Mesendoderm (in vitro differentiated cells): Measurements from ENCODE around the gene BRD3OS.
A peak's percentile ranks its signal among the peaks of the same experiment; 100 is the strongest.

Experiments used
- DNase-seq: peaks from one replicate; pipeline ENCODE4 v3.0.0; 2013
- H2AK5ac ChIP-seq: 2 replicates; pipeline ENCODE4 v1.6.1; 2013; ENCODE audit warnings: low read length, inconsistent platforms
- H2BK120ac ChIP-seq: 2 replicates; pipeline ENCODE4 v1.6.1; 2013; ENCODE audit warnings: low read depth, mild to moderate bottlenecking, low read length, moderate library complexity, mixed read lengths
- H2BK15ac ChIP-seq: replicated peaks from 2 replicates; pipeline ENCODE4 v1.6.1; 2013; ENCODE audit warnings: low read depth, mild to moderate bottlenecking, moderate library complexity
- H2BK5ac ChIP-seq: 2 replicates; pipeline ENCODE4 v1.6.1; 2013; ENCODE audit warnings: low read length, inconsistent platforms
- H3K18ac ChIP-seq: 2 replicates; pipeline ENCODE4 v1.6.1; 2013; ENCODE audit warnings: mild to moderate bottlenecking, low read length, mixed read lengths
- H3K23ac ChIP-seq: one replicate; pipeline ENCODE4 v1.6.1; 2013; ENCODE audit warnings: low read length
- H3K27ac ChIP-seq: 2 replicates; pipeline ENCODE4 v1.5.1; 2013; ENCODE audit warnings: low read depth, mild to moderate bottlenecking, inconsistent platforms, low read length, moderate library complexity
- H3K27me3 ChIP-seq: 2 replicates; pipeline ENCODE4 v1.6.1; 2013; ENCODE audit warnings: low read length, control low read depth, mild to moderate bottlenecking, inconsistent platforms; ENCODE audit not compliant: insufficient read depth, poor library complexity
- H3K36me3 ChIP-seq: 2 replicates; pipeline ENCODE4 v1.6.1; 2013; ENCODE audit warnings: low read length, inconsistent platforms; ENCODE audit not compliant: control insufficient read depth, insufficient read depth
- H3K4ac ChIP-seq: one replicate; pipeline ENCODE4 v1.6.1; 2013; ENCODE audit warnings: low read depth, mild to moderate bottlenecking, low read length, moderate library complexity
- H3K4me1 ChIP-seq: 2 replicates; pipeline ENCODE4 v1.6.1; 2013; ENCODE audit warnings: low read depth, low read length, inconsistent platforms; ENCODE audit not compliant: control insufficient read depth
- H3K4me2 ChIP-seq: 2 replicates; pipeline ENCODE4 v1.6.1; 2013; ENCODE audit warnings: low read length
- H3K4me3 ChIP-seq: 2 replicates; pipeline ENCODE4 v1.5.1; 2013; ENCODE audit warnings: mild to moderate bottlenecking, low read length
- H3K56ac ChIP-seq: one replicate; pipeline ENCODE4 v1.6.1; 2013; ENCODE audit warnings: low read length
- H3K79me1 ChIP-seq: 2 replicates; pipeline ENCODE4 v1.6.1; 2013; ENCODE audit warnings: low read length, inconsistent platforms
- H3K79me2 ChIP-seq: 2 replicates; pipeline ENCODE4 v1.6.1; 2013; ENCODE audit warnings: mild to moderate bottlenecking, low read length; ENCODE audit not compliant: control insufficient read depth, insufficient read depth
- H3K9ac ChIP-seq: 2 replicates; pipeline ENCODE4 v1.6.1; 2013; ENCODE audit warnings: low read length, inconsistent platforms
- H4K5ac ChIP-seq: one replicate; pipeline ENCODE4 v1.6.1; 2013; ENCODE audit warnings: low read length
- H4K8ac ChIP-seq: one replicate; pipeline ENCODE4 v1.6.1; 2013; ENCODE audit warnings: low read depth, mild to moderate bottlenecking, control low read depth, low read length, moderate library complexity
- WGBS: extraction: QIAGEN DNeasy Blood & Tissue Kit; methylation state at CpG from one replicate; pipeline ENCODE4 v1.1.7; 2013; ENCODE audit warnings: low lambda C conversion rate, missing lambda C conversion rate; ENCODE audit not compliant: insufficient coverage; ENCODE audit errors: extremely low coverage; 5-methylcytosine and 5-hydroxymethylcytosine counted together

BRD3OS gene

GRCh38 chr9:134063571-134064450, 38.5 kb downstream of the BRD3OS start:
- Histone ChIP-seq H3K18ac (no peak overlapping the region), H3K27ac (no peak overlapping the region), H2BK120ac (no peak overlapping the region), H3K4me2 (no peak overlapping the region), H2AK5ac (no peak overlapping the region), H3K56ac (no peak overlapping the region), H2BK5ac (no peak overlapping the region), H3K79me1 (peaks cover 24% of the 10 kb centered on the region), H2BK15ac (no peak overlapping the region), H4K5ac (no peak overlapping the region), H3K27me3 (no peaks in the 10 kb centered on the region), H3K23ac (no peak overlapping the region), H3K4me1 (peaks cover 5% of the 10 kb centered on the region), H4K8ac (no peak overlapping the region), H3K79me2 (peaks cover 79% of the 10 kb centered on the region), H3K4ac (no peak overlapping the region), H3K9ac (no peak overlapping the region), H3K4me3 (no peak overlapping the region), H3K36me3 (no peaks in the 10 kb centered on the region)
- DNase-seq: no peak
- WGBS: no CpG with 5 or more reads among the region's 29 CpGs

GRCh38 chr9:134064711-134065110, 39.4 kb downstream of the BRD3OS start:
- Histone ChIP-seq H3K18ac (no peak overlapping the region), H3K4me3 (no peak overlapping the region), H2AK5ac (no peak overlapping the region), H3K36me3 (no peaks in the 10 kb centered on the region), H2BK5ac (no peak overlapping the region), H4K5ac (no peak overlapping the region), H3K56ac (no peak overlapping the region), H2BK15ac (no peak overlapping the region), H3K27me3 (no peaks in the 10 kb centered on the region), H3K79me2 (peaks cover 72% of the 10 kb centered on the region), H3K4ac (no peak overlapping the region), H3K4me2 (no peak overlapping the region), H3K79me1 (peaks cover 24% of the 10 kb centered on the region), H3K9ac (no peak overlapping the region), H2BK120ac (no peak overlapping the region), H3K27ac (no peak overlapping the region), H3K4me1 (peaks cover 5% of the 10 kb centered on the region), H3K23ac (no peak overlapping the region), H4K8ac (no peak overlapping the region)
- DNase-seq: no peak
- WGBS: no CpG with 5 or more reads among the region's 7 CpGs

GRCh38 chr9:134065612-134066419, 40.5 kb downstream of the BRD3OS start:
- no peak overlapping the region for H2BK15ac ChIP-seq
- DNase-seq: peak; percentile 60
- no peak overlapping the region for H3K27ac ChIP-seq
- H3K4me1 ChIP-seq: peaks cover 5% of the 10 kb centered on the region
- H3K18ac ChIP-seq: no peak overlapping the region
- H2AK5ac ChIP-seq: no peak overlapping the region
- H2BK120ac ChIP-seq: no peak overlapping the region
- peak overlapping the region; percentile 97 for H3K9ac ChIP-seq
- H3K36me3 ChIP-seq: no peaks in the 10 kb centered on the region
- no CpG with 5 or more reads among the region's 28 CpGs for WGBS
- no peak overlapping the region for H4K8ac ChIP-seq
- no peaks in the 10 kb centered on the region for H3K27me3 ChIP-seq
- peak overlapping the region; percentile 94 for H3K4me3 ChIP-seq
- H3K56ac ChIP-seq: peak overlapping the region; percentile 93
- H3K79me2 ChIP-seq: peaks cover 62% of the 10 kb centered on the region
- no peak overlapping the region for H3K4ac ChIP-seq
- H4K5ac ChIP-seq: no peak overlapping the region
- no peak overlapping the region for H3K23ac ChIP-seq
- no peak overlapping the region for H2BK5ac ChIP-seq
- peak overlapping the region; percentile 56 for H3K4me2 ChIP-seq
- H3K79me1 ChIP-seq: peaks cover 24% of the 10 kb centered on the region

- no peaks in the 10 kb centered on the region for H3K36me3 ChIP-seq
- H3K79me2 ChIP-seq: peaks cover 55% of the 10 kb centered on the region
- H3K79me1 ChIP-seq: peaks cover 21% of the 10 kb centered on the region
- H3K27ac ChIP-seq: no peak overlapping the region
- H3K23ac ChIP-seq: no peak overlapping the region
- WGBS: no CpG with 5 or more reads among the region's 9 CpGs
- no peak overlapping the region for H4K8ac ChIP-seq
- no peak overlapping the region for H2BK120ac ChIP-seq
- H3K56ac ChIP-seq: peak overlapping the region; percentile 93
- H2AK5ac ChIP-seq: no peak overlapping the region
- H3K18ac ChIP-seq: peak overlapping the region; percentile 84
- H2BK15ac ChIP-seq: no peak overlapping the region
- H3K4ac ChIP-seq: peak overlapping the region; percentile 73
- no peak overlapping the region for H4K5ac ChIP-seq
- H3K4me3 ChIP-seq: peak overlapping the region; percentile 94
- H3K9ac ChIP-seq: peak overlapping the region; percentile 97
- no peak overlapping the region for H2BK5ac ChIP-seq
- H3K4me1 ChIP-seq: peaks cover 5% of the 10 kb centered on the region
- H3K4me2 ChIP-seq: peak overlapping the region; percentile 56
- no peaks in the 10 kb centered on the region for H3K27me3 ChIP-seq
- peak; percentile 56 for DNase-seq
Measured at GRCh38 chr9:134066526-134066912, 41.2 kb downstream of the BRD3OS start.

- Histone ChIP-seq H3K79me2 (peaks cover 48% of the 10 kb centered on the region), H2BK120ac (peak overlapping the region; percentile 18), H2BK15ac (no peak overlapping the region), H3K79me1 (peaks cover 20% of the 10 kb centered on the region), H4K5ac (no peak overlapping the region), H3K18ac (peak overlapping the region; percentile 84), H3K27ac (peak overlapping the region; percentile 81), H3K4me1 (peaks cover 5% of the 10 kb centered on the region), H3K9ac (peak overlapping the region; percentile 97), H3K4ac (peak overlapping the region; percentile 73), H3K23ac (peak overlapping the region; percentile 24), H4K8ac (no peak overlapping the region), H3K27me3 (no peaks in the 10 kb centered on the region), H3K4me2 (peak overlapping the region; percentile 56), H3K56ac (peak overlapping the region; percentile 93), H3K36me3 (no peaks in the 10 kb centered on the region), H2BK5ac (no peak overlapping the region), H3K4me3 (peak overlapping the region; percentile 94), H2AK5ac (no peak overlapping the region)
- no CpG with 5 or more reads among the region's 126 CpGs for WGBS
- peak; percentile 36 for DNase-seq
Measured at GRCh38 chr9:134066913-134067851, 41.9 kb downstream of the BRD3OS start.
